HepG2 (cell line): ENCODE data around the gene GAREM1. TPM values are rescaled to one million over a fixed set of nuclear protein-coding genes. Genes with fewer than 3 reads are reported as not detected.

Experiments used
- ATAC-seq: fragments of 200-7000 bp; cut with Tn5 transposase; 3 replicates; pipeline ENCODE4 v1.9.1; 2020; ENCODE audit warnings: mild to moderate bottlenecking, moderate library complexity
- BruUV-seq: library from RNA; stranded (reverse); fragments of 400-500 nt; replicated peaks from 2 replicates; lab custom pipeline; 2021; lab: Mats Ljungman, UMichigan
- CTCF ChIA-PET: fragments of 300-600 bp; formaldehyde crosslinking; extraction: SDS; loops from one replicate; lab custom pipeline; 2021; ENCODE audit warnings: low total read pairs, inconsistent platforms, low intra/inter-chr PET ratio; lab: Yijun Ruan, JAX
- POLR2A ChIA-PET: fragments of 350-600 bp; sonication (Branson Sonifier 250); formaldehyde crosslinking; loops from one replicate; lab custom pipeline; 2020; ENCODE audit warnings: antibody characterized with exemption, inconsistent platforms; lab: Yijun Ruan, JAX
- DNase-seq: peaks from one replicate; pipeline ENCODE4 v3.0.0-alpha.2; 2015; ENCODE audit warnings: low spot score
- FAIRE-seq: peaks from 3 replicates; lab custom pipeline; 2011; peaks lifted over from hg19 to GRCh38; lab: Jason Lieb, UNC
- H2AFZ ChIP-seq: one replicate; pipeline ENCODE4 v1.6.1; 2011; ENCODE audit warnings: low read length, inconsistent platforms
- H3K27ac ChIP-seq: fragments of 300-600 bp; 3 replicates; pipeline ENCODE4 v1.8.0; 2011; ENCODE audit warnings: mixed run types, mild to moderate bottlenecking, mixed read lengths, low read length, inconsistent platforms; ENCODE audit not compliant: insufficient read depth; ENCODE audit errors: extremely low read length
- H3K27me3 ChIP-seq, 2 experiments: fragments of 200-600 bp in 1 of 2; 2 replicates in 1 of 2; 3 replicates in 1 of 2; pipeline versions ENCODE4 v1.6.0 to v1.8.0; 2011; ENCODE audit warnings: low read length in 2 of 2, mild to moderate bottlenecking in 2 of 2, moderate library complexity in 2 of 2, inconsistent platforms in 1 of 2; ENCODE audit not compliant: insufficient read depth in 2 of 2, control insufficient read depth in 1 of 2
- H3K36me3 ChIP-seq, 2 experiments: fragments of 200-600 bp in 1 of 2; replicated peaks in 1 of 2; 2 replicates in 1 of 2; 3 replicates in 1 of 2; pipeline versions ENCODE4 v1.5.1 to v1.8.0; 2011; ENCODE audit warnings: low read length in 2 of 2, inconsistent platforms in 1 of 2; ENCODE audit not compliant: insufficient read depth in 2 of 2, control insufficient read depth in 1 of 2
- H3K4me1 ChIP-seq: 2 replicates; pipeline ENCODE4 v1.5.1; 2012; ENCODE audit warnings: low read length, inconsistent platforms; ENCODE audit not compliant: insufficient read depth
- H3K4me2 ChIP-seq: 2 replicates; pipeline ENCODE4 v1.6.0; 2011; ENCODE audit warnings: low read depth, low read length, inconsistent platforms
- H3K4me3 ChIP-seq, 3 experiments: fragments of 200-600 bp in 1 of 3; sonication (generic), shearing (Covaris generic) in 1 of 3; replicated peaks in 1 of 3; 2 replicates each; pipeline ENCODE4 v1.5.1; 2011 to 2016; ENCODE audit warnings: low read length in 3 of 3, inconsistent platforms in 2 of 3, low read depth in 2 of 3, mild to moderate bottlenecking in 2 of 3, control low read depth in 1 of 3, mixed read lengths in 1 of 3; ENCODE audit not compliant: insufficient read depth in 1 of 3
- H3K79me2 ChIP-seq: one replicate; pipeline ENCODE4 v1.6.1; 2011; ENCODE audit warnings: low read length, inconsistent platforms; ENCODE audit not compliant: insufficient read depth
- H3K9ac ChIP-seq: 2 replicates; pipeline ENCODE4 v1.6.0; 2011; ENCODE audit warnings: mild to moderate bottlenecking, low read depth, low read length, inconsistent platforms; ENCODE audit not compliant: insufficient read depth
- H3K9me3 ChIP-seq: 2 replicates; pipeline ENCODE4 v1.5.1; 2012; ENCODE audit warnings: mild to moderate bottlenecking, low read length
- H4K20me1 ChIP-seq: 2 replicates; pipeline ENCODE4 v1.6.0; 2011; ENCODE audit warnings: inconsistent platforms, mild to moderate bottlenecking, low read length, moderate library complexity; ENCODE audit not compliant: insufficient read depth
- ARID3A ChIP-seq: IDR thresholded peaks from 2 replicates; pipeline ENCODE4 v1.6.1; 2012; ENCODE audit warnings: low read depth, low read length, improper control_type of control experiment
- CREB1 ChIP-seq, 2 experiments: fragments of 450-650 bp in 1 of 2; IDR thresholded peaks; 2 replicates each; pipeline ENCODE4 v1.6.1; 2016 to 2017; ENCODE audit warnings: control low read depth in 1 of 2, mild to moderate bottlenecking in 1 of 2, missing compliant biosample characterization in 1 of 2, missing genetic modification characterization in 1 of 2
- CTCF ChIP-seq: sonication (generic); formaldehyde crosslinking; IDR thresholded peaks from 2 replicates; pipeline ENCODE4 v1.5.0; 2020; ENCODE audit warnings: mild to moderate bottlenecking, missing genetic modification reagents, moderate library complexity
- E2F1 ChIP-seq: sonication (generic); formaldehyde crosslinking; IDR thresholded peaks from 2 replicates; pipeline ENCODE4 v1.5.0; 2020; ENCODE audit warnings: missing genetic modification reagents
- KLF12 ChIP-seq: sonication (generic); formaldehyde crosslinking; IDR thresholded peaks from 2 replicates; pipeline ENCODE4 v1.4.0; 2020; ENCODE audit warnings: missing genetic modification reagents, borderline replicate concordance
- MIXL1 ChIP-seq: IDR thresholded peaks from 2 replicates; pipeline ENCODE4 v1.6.1; 2016
- PHB2 ChIP-seq: fragments of 450-650 bp; IDR thresholded peaks from 2 replicates; pipeline ENCODE4 v1.6.1; 2018; ENCODE audit not compliant: partially characterized antibody
- PREB ChIP-seq: sonication (generic); formaldehyde crosslinking; IDR thresholded peaks from 2 replicates; pipeline ENCODE4 v1.4.0; 2020; ENCODE audit warnings: missing genetic modification reagents
- RAD21 ChIP-seq: fragments of 450-650 bp; formaldehyde crosslinking; IDR thresholded peaks from 2 replicates; pipeline ENCODE4 v1.5.0; 2020; ENCODE audit warnings: mild to moderate bottlenecking
- SIX4 ChIP-seq: sonication (generic); formaldehyde crosslinking; IDR thresholded peaks from 2 replicates; pipeline ENCODE4 v1.4.0; 2020; ENCODE audit warnings: missing genetic modification reagents
- SMC3 ChIP-seq: IDR thresholded peaks from 2 replicates; pipeline ENCODE4 v1.6.1; 2011; ENCODE audit warnings: low read length, improper control_type of control experiment
- STAG1 ChIP-seq: sonication (generic); formaldehyde crosslinking; IDR thresholded peaks from 2 replicates; pipeline ENCODE4 v1.4.0; 2020; ENCODE audit warnings: missing genetic modification reagents
- TEAD3 ChIP-seq: optimal IDR thresholded peaks from 2 replicates; pipeline ENCODE3; 2016; ENCODE audit warnings: borderline replicate concordance
- XBP1 ChIP-seq: sonication (generic); formaldehyde crosslinking; IDR thresholded peaks from 2 replicates; pipeline ENCODE4 v1.5.0; 2020; ENCODE audit warnings: missing genetic modification reagents
- ZNF629 ChIP-seq: sonication (generic); formaldehyde crosslinking; conservative IDR thresholded peaks from 2 replicates; pipeline ENCODE4 v1.5.0; 2020; ENCODE audit warnings: missing genetic modification reagents
- ZNF768 ChIP-seq: sonication (generic); formaldehyde crosslinking; IDR thresholded peaks from 2 replicates; pipeline ENCODE4 v1.4.0; 2020; ENCODE audit warnings: missing genetic modification reagents
- WGBS: methylation state at CpG from one replicate; pipeline ENCODE4 v1.1.6; 2017; ENCODE audit warnings: low lambda C conversion rate; 5-methylcytosine and 5-hydroxymethylcytosine counted together
- in situ Hi-C: cut with HindIII; loops from 2 replicates; pipeline ENCODE4 v1.10.0; 2017; ENCODE audit warnings: low pct_unique_long_range_greater_than_20kb; ENCODE audit not compliant: extremely low pct_ligation_motif_present
- intact Hi-C: fragments of 100-400 bp; cut with micrococcal nuclease; formaldehyde crosslinking; loops from one replicate; pipeline ENCODE4 v1.10.0; 2022; ENCODE audit not compliant: unreplicated experiment
- polyA plus RNA-seq, 8 experiments: library from polyadenylated mRNA; depleted of rRNA in 3 of 8; stranded (reverse) in 7 of 8; unstranded in 1 of 8; fragments of >200 nt; fragmentation: Illumina TruSeq in 4 of 8; extraction: Trizol in 4 of 8; gene quantifications; 2 replicates each; pipeline versions ENCODE4 v1.2.1 to v1.2.3, GENCODE V29; 2011 to 2016; ENCODE audit warnings: low read depth in 4 of 8, missing spikeins in 1 of 8, mixed read lengths in 1 of 8; ENCODE audit not compliant: insufficient read depth in 1 of 8
- total RNA-seq, 5 experiments: library from RNA; depleted of rRNA; stranded (reverse); fragments of >200 nt; fragmentation: Illumina TruSeq; extraction: Trizol; gene quantifications; 2 replicates each; pipeline ENCODE4 v1.2.3, GENCODE V29; 2016; ENCODE audit warnings: low read depth in 1 of 5

The GAREM1 gene
- total and polyA plus RNA-seq, 2 of the 13 experiments (the other 11 are each of a cell fraction or from before 2014, with no cell fraction given), result 2.5 to 2.9 TPM

GRCh38 chr18:32274307-32274706 lies 196.4 kb downstream of the GAREM1 start (continued):
- no peak for TF ChIP-seq E2F1 (CRISPR knock-in tag)

- Histone ChIP-seq H4K20me1 (no peaks in the 10 kb centered on the region), H3K9ac (no peak overlapping the region), H3K79me2 (no peaks in the 10 kb centered on the region), H3K4me3 (no peak overlapping the region), H3K4me2 (no peak overlapping the region), H3K36me3 (peaks cover 0 to 5% of the 10 kb centered on the region in 2 experiments; a peak in 4 of 5 replicates), H3K4me1 (no peaks in the 10 kb centered on the region)
- ATAC-seq, result peak; percentile 90
- in situ Hi-C loops, result loop anchor here (5.0 kb wide), 1 partner anchor 281 kb away; no protein-coding TSS in a partner anchor
- CTCF ChIA-PET, result interaction anchor here (0.8 to 3.7 kb wide), 5 partner anchors 8 to 278 kb away, joined by 3 to 76 read pairs (median 4); partner anchors contain the start of gene GAREM1
- peak; percentile 36 for DNase-seq
- TF ChIP-seq SMC3 (peak; percentile 89), ZNF768 (CRISPR knock-in tag) (no peak), ARID3A (peak; percentile 67), CREB1 (IDR thresholded peaks at IDR 0.05) (no peak), CREB1 (CRISPR knock-in tag; IDR thresholded peaks at IDR 0.05) (0 out of 2 replicates have a peak, but pooled peaks have one; percentile 24), CTCF (CRISPR knock-in tag) (peak; percentile 81), PHB2 (no peak), ZNF629 (CRISPR knock-in tag) (no peak), PREB (CRISPR knock-in tag) (no peak), XBP1 (CRISPR knock-in tag) (no peak), SIX4 (CRISPR knock-in tag) (no peak), STAG1 (peak; percentile 89), MIXL1 (CRISPR knock-in tag) (peak; percentile 43; the same call in 1 of the 2 replicates), KLF12 (CRISPR knock-in tag) (no peak), RAD21 (CRISPR knock-in tag) (peak; percentile 75), TEAD3 (peak; percentile 69)
- TF ChIP-seq, all 625 proteins: peak for 8
- intact Hi-C loops, result loop anchor here (1.0 kb wide), 3 partner anchors 113 to 278 kb away; partner anchors contain the start of gene GAREM1
- no peak overlapping the region for H2AFZ ChIP-seq
- H3K9me3 ChIP-seq, result no peaks in the 10 kb centered on the region
- no TSS peak for BruUV-seq
- FAIRE-seq, result peak; percentile 78
- H3K27ac ChIP-seq, result no peak overlapping the region
- 58% methylated on average over 5 of the region's 5 CpGs for WGBS
- no peaks in the 10 kb centered on the region for H3K27me3 ChIP-seq
- POLR2A ChIA-PET, result interaction anchor here (1.0 to 1.1 kb wide), 2 partner anchors 113 to 199 kb away, joined by 3 to 4 read pairs; partner anchors contain the start of gene GAREM1
Observed at GRCh38 chr18:32271672-32272208, 198.9 kb downstream of the GAREM1 start.
